Stimulated activated CD8-positive, alpha-beta memory T cell treated with anti-CD3 and anti-CD28 coated beads, Interleukin-12 subunit alpha, Interleukin-12 subunit beta, amount 100 ng/mL, for 24 hours (primary cell): Measurements from ENCODE around the gene GPRIN3.
"Not testable (repeated sequence)": the region's sequence is repeated elsewhere in the genome, so short reads cannot be mapped to it uniquely, and the experiment has no call there.

Experiments
- DNase-seq: peaks from one replicate; pipeline ENCODE4 v3.0.0-alpha.2; 2020; ENCODE audit errors: extremely low read depth

GPRIN3 gene

GRCh38 chr4:89257376-89257775 is 50.2 kb downstream of the GPRIN3 start:
- DNase-seq = no peak

GRCh38 chr4:89256203-89256800 is 51.3 kb downstream of the GPRIN3 start:
- DNase-seq = no peak

- peak; percentile 11 for DNase-seq
Observed at GRCh38 chr4:89254847-89255246, 52.8 kb downstream of the GPRIN3 start.

GRCh38 chr4:89254347-89254746 is 53.3 kb downstream of the GPRIN3 start:
- DNase-seq = not testable (repeated sequence)

- DNase-seq = no peak
Observed at GRCh38 chr4:89253935-89254334, 53.7 kb downstream of the GPRIN3 start.

GRCh38 chr4:89253311-89253710 is 54.3 kb downstream of the GPRIN3 start:
- DNase-seq = no peak

- no peak for DNase-seq
Observed at GRCh38 chr4:89251396-89251795, 56.2 kb downstream of the GPRIN3 start.

GRCh38 chr4:89249716-89250361 is 57.8 kb downstream of the GPRIN3 start:
- DNase-seq = no peak

GRCh38 chr4:89249313-89249712 is 58.3 kb downstream of the GPRIN3 start:
- DNase-seq = no peak

GRCh38 chr4:89248879-89249281 is 58.7 kb downstream of the GPRIN3 start:
- DNase-seq = no peak

GRCh38 chr4:89247951-89248350 is 59.6 kb downstream of the GPRIN3 start:
- no peak for DNase-seq

- DNase-seq = no peak
Observed at GRCh38 chr4:89245459-89245858, 62.1 kb downstream of the GPRIN3 start.

- DNase-seq = no peak
Observed at GRCh38 chr4:89243733-89244252, 63.8 kb downstream of the GPRIN3 start.

- DNase-seq = no peak
Observed at GRCh38 chr4:89242864-89243732, 64.5 kb downstream of the GPRIN3 start.

GRCh38 chr4:89242216-89242615 is 65.4 kb downstream of the GPRIN3 start:
- no peak for DNase-seq

GRCh38 chr4:89230271-89230670 is 77.3 kb downstream of the GPRIN3 start:
- no peak for DNase-seq

- DNase-seq = peak; percentile 24
Observed at GRCh38 chr4:89226665-89227574, 80.7 kb downstream of the GPRIN3 start.

GRCh38 chr4:89222170-89222569 is 85.4 kb downstream of the GPRIN3 start:
- DNase-seq = no peak

GRCh38 chr4:89221167-89221867 is 86.3 kb downstream of the GPRIN3 start:
- DNase-seq = no peak

GRCh38 chr4:89218587-89218986 is 89.0 kb downstream of the GPRIN3 start:
- DNase-seq = no peak

- no peak for DNase-seq
Observed at GRCh38 chr4:89217604-89218003, 90.0 kb downstream of the GPRIN3 start.
